K562 (cell line): Measurements from ENCODE around the gene PAPSS2. TPM values are rescaled to one million over a fixed set of nuclear protein-coding genes. Genes with fewer than 3 reads are reported as not detected.

Source experiments
- ATAC-seq: fragments of 200-7000 bp; cut with Tn5 transposase; 3 replicates; pipeline ENCODE4 v1.9.1; 2020; ENCODE audit warnings: moderate library complexity
- BruUV-seq: library from RNA; stranded (reverse); fragments of 400-500 nt; replicated peaks from 2 replicates; lab custom pipeline; 2021; lab: Mats Ljungman, UMichigan
- CTCF ChIA-PET: fragments of 300-600 bp; formaldehyde crosslinking; extraction: SDS; loops from one replicate; lab custom pipeline; 2021; ENCODE audit warnings: low intra/inter-chr PET ratio; lab: Yijun Ruan, JAX
- POLR2A ChIA-PET: fragments of 300-600, 350-650 bp; sonication (Branson Sonifier 250); formaldehyde crosslinking; extraction: SDS; loops from one replicate; lab custom pipeline; 2021; ENCODE audit warnings: antibody characterized with exemption, inconsistent platforms; lab: Yijun Ruan, JAX
- DNase-seq, 4 experiments: peaks; one replicate each; pipeline versions ENCODE4 v3.0.0 to v3.0.0-alpha.2; 2011 to 2018; ENCODE audit warnings: low spot score in 3 of 4, mixed read lengths in 3 of 4; ENCODE audit errors: extremely low read depth in 1 of 4
- FAIRE-seq: peaks from 2 replicates; lab custom pipeline; 2011; peaks lifted over from hg19 to GRCh38; lab: Jason Lieb, UNC
- H2AFZ ChIP-seq: 2 replicates; pipeline ENCODE4 v1.6.0; 2011; ENCODE audit warnings: low read depth, low read length, control low read depth, inconsistent platforms
- H3K27ac ChIP-seq: fragments of 200-600 bp; 3 replicates; pipeline ENCODE4 v1.8.0; 2011; ENCODE audit warnings: low read depth, mild to moderate bottlenecking, control low read depth, inconsistent platforms, low read length, moderate library complexity, mixed read lengths; ENCODE audit errors: extremely low read depth
- H3K27me3 ChIP-seq, 2 experiments: fragments of 300-600 bp in 1 of 2; 2 replicates in 1 of 2; 3 replicates in 1 of 2; pipeline versions ENCODE4 v1.6.0 to v1.8.0; 2011; ENCODE audit warnings: inconsistent platforms in 2 of 2, low read length in 2 of 2, mild to moderate bottlenecking in 1 of 2, mixed read lengths in 1 of 2, moderate library complexity in 1 of 2; ENCODE audit not compliant: control insufficient read depth in 2 of 2, insufficient read depth in 2 of 2
- H3K36me3 ChIP-seq: fragments of 300-600 bp; 3 replicates; pipeline ENCODE4 v1.8.0; 2011; ENCODE audit warnings: mild to moderate bottlenecking, low read length, inconsistent platforms; ENCODE audit not compliant: control insufficient read depth, insufficient read depth
- H3K4me1 ChIP-seq, 2 experiments: fragments of 200-600 bp in 1 of 2; replicated peaks in 1 of 2; 2 replicates in 1 of 2; 3 replicates in 1 of 2; pipeline versions ENCODE4 v1.5.1 to v1.8.0; 2011; ENCODE audit warnings: inconsistent platforms in 2 of 2, low read length in 2 of 2, mild to moderate bottlenecking in 1 of 2, mixed read lengths in 1 of 2, moderate library complexity in 1 of 2; ENCODE audit not compliant: control insufficient read depth in 2 of 2, insufficient read depth in 2 of 2
- H3K4me2 ChIP-seq: 2 replicates; pipeline ENCODE4 v1.6.1; 2011; ENCODE audit warnings: low read length, control low read depth, inconsistent platforms, mixed read lengths; ENCODE audit not compliant: insufficient read depth
- H3K4me3 ChIP-seq: fragments of 200-600 bp; sonication (generic), shearing (Covaris generic); 2 replicates; pipeline ENCODE4 v1.5.1; 2016; ENCODE audit warnings: control low read depth, inconsistent platforms
- H3K79me2 ChIP-seq: fragments of 200-600 bp; 3 replicates; pipeline ENCODE4 v1.8.0; 2011; ENCODE audit warnings: low read length, inconsistent platforms; ENCODE audit not compliant: control insufficient read depth, insufficient read depth
- H3K9ac ChIP-seq, 2 experiments: 2 replicates each; pipeline versions ENCODE4 v1.6.0 to v1.6.1; 2011; ENCODE audit warnings: low read depth in 2 of 2, low read length in 2 of 2, control low read depth in 1 of 2, inconsistent platforms in 1 of 2, mild to moderate bottlenecking in 1 of 2, mixed read lengths in 1 of 2; ENCODE audit not compliant: insufficient read depth in 1 of 2
- H3K9me1 ChIP-seq: one replicate; pipeline ENCODE4 v1.6.0; 2011; ENCODE audit warnings: inconsistent platforms, mild to moderate bottlenecking, low read length, moderate library complexity; ENCODE audit not compliant: control insufficient read depth, insufficient read depth
- H3K9me3 ChIP-seq: replicated peaks from 2 replicates; pipeline ENCODE4 v1.5.1; 2011; ENCODE audit warnings: low read depth, low read length, inconsistent platforms; ENCODE audit not compliant: control insufficient read depth, insufficient read depth
- H4K20me1 ChIP-seq: replicated peaks from 2 replicates; pipeline ENCODE4 v1.6.1; 2011; ENCODE audit warnings: low read length, inconsistent platforms, mixed read lengths; ENCODE audit not compliant: control insufficient read depth, insufficient read depth
- COPS2 ChIP-seq: fragments of 450-650 bp; conservative IDR thresholded peaks from 2 replicates; pipeline ENCODE4 v1.6.1; 2016; ENCODE audit warnings: mild to moderate bottlenecking, moderate library complexity
- PTBP1 ChIP-seq: fragments of 200-400 bp; formaldehyde crosslinking; IDR thresholded peaks from 2 replicates; pipeline ENCODE4 v1.6.1; 2017; ENCODE audit warnings: low read depth, low read length
- SMC3 ChIP-seq: conservative IDR thresholded peaks from 2 replicates; pipeline ENCODE4 v1.6.1; 2011; ENCODE audit warnings: low read depth, low read length, improper control_type of control experiment; ENCODE audit not compliant: insufficient read depth
- WHSC1 ChIP-seq: IDR thresholded peaks from one replicate; pipeline ENCODE4 v1.6.1; 2012; ENCODE audit warnings: low read length, control low read depth, inconsistent platforms
- WGBS: fragments of 100-300 bp; shearing (Covaris generic); methylation state at CpG from one replicate; pipeline ENCODE4 v1.1.6; 2016; ENCODE audit warnings: low coverage, mixed read lengths; ENCODE audit not compliant: insufficient coverage; ENCODE audit errors: missing lambda C conversion rate; 5-methylcytosine and 5-hydroxymethylcytosine counted together
- in situ Hi-C: fragments of 300-500 bp; cut with MboI; formaldehyde crosslinking; loops from 4 replicates; pipeline ENCODE4 v1.15.0; 2018; ENCODE audit warnings: inconsistent platforms, mixed read lengths
- intact Hi-C: fragments of 100-400 bp; cut with micrococcal nuclease; formaldehyde crosslinking; loops from 2 replicates; pipeline ENCODE4 v1.14.2; 2022
- polyA plus RNA-seq, 8 experiments: library from polyadenylated mRNA; depleted of rRNA in 4 of 8; stranded (reverse) in 5 of 8; unstranded in 3 of 8; fragments of >200 nt; fragmentation: Nextera tagmentation in 2 of 8; fragmentation: Illumina TruSeq in 1 of 8; extraction: Ambion mirVana in 2 of 8; extraction: Trizol in 1 of 8; gene quantifications; 2 replicates each; pipeline versions ENCODE4 v1.2.1 to v1.2.3, GENCODE V29; 2011 to 2014; ENCODE audit warnings: inconsistent platforms in 1 of 8, missing spikeins in 1 of 8
- total RNA-seq, 7 experiments: library from RNA; depleted of rRNA in 6 of 7; stranded (reverse); fragments of >200 nt in 6 of 7; fragmentation: Illumina TruSeq in 2 of 7; extraction: Trizol in 2 of 7; gene quantifications; 2 replicates each; pipeline versions ENCODE4 v1.2.1 to v1.2.3, GENCODE V29; 2011 to 2021; ENCODE audit warnings: low replicate concordance in 1 of 7
- TF ChIP-seq, protein P1 (sequence below): fragments of 450-650 bp; formaldehyde crosslinking; conservative IDR thresholded peaks from 2 replicates; pipeline ENCODE4 v1.4.0; 2022; ENCODE audit warnings: mild to moderate bottlenecking, missing genetic modification characterization
- TF ChIP-seq, protein P2 (sequence below): IDR thresholded peaks from 2 replicates; pipeline ENCODE4 v1.6.1; 2011; ENCODE audit not compliant: insufficient read length; ENCODE audit errors: extremely low read depth
- TF ChIP-seq, protein P3 (sequence below), 2 experiments: fragments of 450-650 bp; formaldehyde crosslinking in 1 of 2; IDR thresholded peaks; 2 replicates each; pipeline versions ENCODE4 v1.4.0 to v1.6.1; 2014 to 2020; ENCODE audit warnings: mild to moderate bottlenecking in 2 of 2, borderline replicate concordance in 1 of 2, low read depth in 1 of 2

The PAPSS2 gene
- total and polyA plus RNA-seq, 9 of the 15 experiments (the other 6 are each of a cell fraction or from before 2014, with no cell fraction given): 0.01 to 0.29 TPM; not detected in 7

DNA sequence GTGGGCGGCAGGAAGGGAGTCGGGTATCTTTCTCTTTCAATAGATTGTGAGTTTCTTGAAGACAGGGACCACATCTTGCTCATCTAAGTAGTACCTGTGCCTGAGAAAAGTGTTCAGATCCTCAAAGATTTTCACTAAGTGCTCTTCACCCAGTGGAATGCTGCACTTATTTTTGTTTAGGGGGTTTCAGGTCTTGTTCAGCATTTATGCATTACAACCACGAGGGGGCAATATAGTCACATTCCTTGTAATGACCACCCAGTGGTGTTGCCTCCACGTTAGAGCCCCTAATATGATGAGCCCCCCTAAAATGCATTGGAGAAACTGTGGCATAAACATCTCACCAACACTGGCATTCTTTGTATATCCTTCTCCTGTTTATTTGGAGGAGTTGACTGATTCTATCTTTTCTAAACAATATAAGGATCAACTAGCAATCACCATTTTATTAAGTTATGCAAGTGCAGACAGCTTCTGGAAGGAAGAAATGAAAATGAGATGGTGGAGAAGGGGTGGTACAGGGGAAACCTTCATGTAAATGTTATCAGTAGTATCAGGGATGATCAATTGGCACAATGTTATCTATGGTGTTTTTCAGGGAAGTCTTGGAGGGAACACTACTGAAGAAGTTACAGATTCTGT, 3.1 kb upstream of the PAPSS2 start:
- Histone ChIP-seq H3K27me3 (no peaks in the 10 kb centered on the region), H3K79me2 (no peaks in the 10 kb centered on the region), H3K27ac (no peak overlapping the region), H3K9me1 (no peaks in the 10 kb centered on the region), H3K9me3 (no peaks in the 10 kb centered on the region), H2AFZ (peak overlapping the region; percentile 26; the same call in 1 of the 2 replicates), H3K4me2 (no peak overlapping the region), H3K4me3 (no peak overlapping the region), H3K9ac (no peak overlapping the region), H3K36me3 (no peaks in the 10 kb centered on the region), H3K4me1 (peaks cover 0 to 4% of the 10 kb centered on the region in 2 experiments; a peak in 4 of 5 replicates), H4K20me1 (no peaks in the 10 kb centered on the region)
- ATAC-seq (peak; percentile 78), DNase-seq (peak; percentile 34 to 56 (median 42)), FAIRE-seq (peak; percentile 69)
- ChIA-PET CTCF (interaction anchor here (1.7 kb wide), 1 partner anchor 115 kb away, joined by 11 read pairs; no protein-coding TSS in a partner anchor), POLR2A (no interaction called here)
- intact Hi-C loops (loop anchor here (1.0 kb wide), 1 partner anchor 79 kb away; no protein-coding TSS in a partner anchor), in situ Hi-C loops (no loop called here)
- no TSS peak for BruUV-seq
- WGBS: 34% methylated on average over 3 of the region's 4 CpGs
- TF ChIP-seq SMC3 (peak; percentile 43; the same call in 1 of the 2 replicates), WHSC1 (no peak), COPS2 (no peak), PTBP1 (no peak)
- TF ChIP-seq, protein P1, sequence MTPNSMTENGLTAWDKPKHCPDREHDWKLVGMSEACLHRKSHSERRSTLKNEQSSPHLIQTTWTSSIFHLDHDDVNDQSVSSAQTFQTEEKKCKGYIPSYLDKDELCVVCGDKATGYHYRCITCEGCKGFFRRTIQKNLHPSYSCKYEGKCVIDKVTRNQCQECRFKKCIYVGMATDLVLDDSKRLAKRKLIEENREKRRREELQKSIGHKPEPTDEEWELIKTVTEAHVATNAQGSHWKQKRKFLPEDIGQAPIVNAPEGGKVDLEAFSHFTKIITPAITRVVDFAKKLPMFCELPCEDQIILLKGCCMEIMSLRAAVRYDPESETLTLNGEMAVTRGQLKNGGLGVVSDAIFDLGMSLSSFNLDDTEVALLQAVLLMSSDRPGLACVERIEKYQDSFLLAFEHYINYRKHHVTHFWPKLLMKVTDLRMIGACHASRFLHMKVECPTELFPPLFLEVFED: no peak
- TF ChIP-seq, protein P2, sequence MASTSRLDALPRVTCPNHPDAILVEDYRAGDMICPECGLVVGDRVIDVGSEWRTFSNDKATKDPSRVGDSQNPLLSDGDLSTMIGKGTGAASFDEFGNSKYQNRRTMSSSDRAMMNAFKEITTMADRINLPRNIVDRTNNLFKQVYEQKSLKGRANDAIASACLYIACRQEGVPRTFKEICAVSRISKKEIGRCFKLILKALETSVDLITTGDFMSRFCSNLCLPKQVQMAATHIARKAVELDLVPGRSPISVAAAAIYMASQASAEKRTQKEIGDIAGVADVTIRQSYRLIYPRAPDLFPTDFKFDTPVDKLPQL: no peak
- TF ChIP-seq, protein P3, sequence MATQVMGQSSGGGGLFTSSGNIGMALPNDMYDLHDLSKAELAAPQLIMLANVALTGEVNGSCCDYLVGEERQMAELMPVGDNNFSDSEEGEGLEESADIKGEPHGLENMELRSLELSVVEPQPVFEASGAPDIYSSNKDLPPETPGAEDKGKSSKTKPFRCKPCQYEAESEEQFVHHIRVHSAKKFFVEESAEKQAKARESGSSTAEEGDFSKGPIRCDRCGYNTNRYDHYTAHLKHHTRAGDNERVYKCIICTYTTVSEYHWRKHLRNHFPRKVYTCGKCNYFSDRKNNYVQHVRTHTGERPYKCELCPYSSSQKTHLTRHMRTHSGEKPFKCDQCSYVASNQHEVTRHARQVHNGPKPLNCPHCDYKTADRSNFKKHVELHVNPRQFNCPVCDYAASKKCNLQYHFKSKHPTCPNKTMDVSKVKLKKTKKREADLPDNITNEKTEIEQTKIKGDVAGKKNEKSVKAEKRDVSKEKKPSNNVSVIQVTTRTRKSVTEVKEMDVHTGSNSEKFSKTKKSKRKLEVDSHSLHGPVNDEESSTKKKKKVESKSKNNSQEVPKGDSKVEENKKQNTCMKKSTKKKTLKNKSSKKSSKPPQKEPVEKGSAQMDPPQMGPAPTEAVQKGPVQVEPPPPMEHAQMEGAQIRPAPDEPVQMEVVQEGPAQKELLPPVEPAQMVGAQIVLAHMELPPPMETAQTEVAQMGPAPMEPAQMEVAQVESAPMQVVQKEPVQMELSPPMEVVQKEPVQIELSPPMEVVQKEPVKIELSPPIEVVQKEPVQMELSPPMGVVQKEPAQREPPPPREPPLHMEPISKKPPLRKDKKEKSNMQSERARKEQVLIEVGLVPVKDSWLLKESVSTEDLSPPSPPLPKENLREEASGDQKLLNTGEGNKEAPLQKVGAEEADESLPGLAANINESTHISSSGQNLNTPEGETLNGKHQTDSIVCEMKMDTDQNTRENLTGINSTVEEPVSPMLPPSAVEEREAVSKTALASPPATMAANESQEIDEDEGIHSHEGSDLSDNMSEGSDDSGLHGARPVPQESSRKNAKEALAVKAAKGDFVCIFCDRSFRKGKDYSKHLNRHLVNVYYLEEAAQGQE (IDR thresholded peaks at IDR 0.05; ENCODE audit: borderline replicate concordance): peak; percentile 66; the same call in 1 of the 2 replicates
- TF ChIP-seq, protein P3 (CRISPR knock-in tag; IDR thresholded peaks at IDR 0.05; ENCODE audit: low read depth): no peak
